ENCODE results near the gene ITGAL.
"Not testable (repeated sequence)": the region's sequence is repeated elsewhere in the genome, so short reads cannot be mapped to it uniquely, and the experiment has no call there.

The ITGAL gene

GRCh38 chr16:30457743-30458560, 14.6 kb upstream of the ITGAL start:
- DNase-seq = no peak

- no peak for DNase-seq
Measured at GRCh38 chr16:30458561-30459394, 13.8 kb upstream of the ITGAL start.

GRCh38 chr16:30459456-30459855, 13.1 kb upstream of the ITGAL start:
- DNase-seq = no peak

- DNase-seq = not testable (repeated sequence)
Measured at GRCh38 chr16:30461426-30461825, 11.1 kb upstream of the ITGAL start.

- no peak for DNase-seq
Measured at GRCh38 chr16:30464078-30464477, 8.5 kb upstream of the ITGAL start.

GRCh38 chr16:30470170-30470512, 2.4 kb upstream of the ITGAL start:
- no peak for DNase-seq

GRCh38 chr16:30470632-30470995, 1.9 kb upstream of the ITGAL start:
- DNase-seq = no peak

- DNase-seq = no peak
Measured at GRCh38 chr16:30473231-30474073, 910 bp downstream of the ITGAL start.

- no peak for DNase-seq
Measured at GRCh38 chr16:30474074-30474452, 1.5 kb downstream of the ITGAL start.

- DNase-seq = no peak
Measured at GRCh38 chr16:30474684-30475083, 2.1 kb downstream of the ITGAL start.

- no peak for DNase-seq
Measured at GRCh38 chr16:30476991-30477390, 4.4 kb downstream of the ITGAL start.

- DNase-seq = not testable (repeated sequence)
Measured at GRCh38 chr16:30477773-30478172, 5.2 kb downstream of the ITGAL start.

GRCh38 chr16:30478766-30479478, 6.4 kb downstream of the ITGAL start:
- DNase-seq = no peak

- no peak for DNase-seq
Measured at GRCh38 chr16:30481381-30481780, 8.8 kb downstream of the ITGAL start.

- DNase-seq = no peak
Measured at GRCh38 chr16:30482366-30482765, 9.8 kb downstream of the ITGAL start.

- DNase-seq = no peak
Measured at GRCh38 chr16:30484887-30485286, 12.3 kb downstream of the ITGAL start.

GRCh38 chr16:30485818-30486436, 13.4 kb downstream of the ITGAL start:
- no peak for DNase-seq

- no peak for DNase-seq
Measured at GRCh38 chr16:30488764-30489605, 16.4 kb downstream of the ITGAL start.

- no peak for DNase-seq
Measured at GRCh38 chr16:30490210-30490609, 17.7 kb downstream of the ITGAL start.

GRCh38 chr16:30491229-30491628, 18.7 kb downstream of the ITGAL start:
- DNase-seq = no peak

GRCh38 chr16:30491744-30492308, 19.3 kb downstream of the ITGAL start:
- no peak for DNase-seq
